K562 (cell line): ENCODE measurements around the gene CEP350. TPM values are rescaled to one million over a fixed set of nuclear protein-coding genes. Genes with fewer than 3 reads are reported as not detected.
A peak's percentile ranks its signal among the peaks of the same experiment; 100 is the strongest.

Experiments used
- ARHGAP35 ChIP-seq: fragments of 450-650 bp; IDR thresholded peaks from 2 replicates; pipeline ENCODE4 v1.6.1; 2018; ENCODE audit not compliant: partially characterized antibody
- BCOR ChIP-seq: fragments of 450-650 bp; IDR thresholded peaks from 2 replicates; pipeline ENCODE4 v1.6.1; 2016
- CEBPG ChIP-seq, 3 experiments: fragments of 200-800 bp in 1 of 3; sonication (Bioruptor generic) in 1 of 3; sonication (generic) in 1 of 3; formaldehyde crosslinking in 1 of 3; IDR thresholded peaks in 2 of 3; conservative IDR thresholded peaks in 1 of 3; 2 replicates each; pipeline versions ENCODE4 v1.6.1 to v1.8.0; 2016 to 2022; ENCODE audit warnings: missing compliant biosample characterization in 2 of 3, missing genetic modification characterization in 2 of 3, mild to moderate bottlenecking in 1 of 3, missing genetic modification reagents in 1 of 3
- FOXP1 ChIP-seq: sonication (generic); formaldehyde crosslinking; IDR thresholded peaks from 2 replicates; pipeline ENCODE4 v1.8.0; 2022; ENCODE audit warnings: mild to moderate bottlenecking, missing genetic modification reagents
- KLF13 ChIP-seq: fragments of 450-650 bp; IDR thresholded peaks from 2 replicates; pipeline ENCODE4 v1.6.1; 2016; ENCODE audit warnings: missing genetic modification characterization, low read depth, mild to moderate bottlenecking, missing compliant biosample characterization, moderate library complexity, borderline replicate concordance
- MTA1 ChIP-seq: fragments of 450-650 bp; IDR thresholded peaks from 2 replicates; pipeline ENCODE4 v1.6.1; 2017; ENCODE audit warnings: borderline replicate concordance
- NCOA1 ChIP-seq: fragments of 450-650 bp; IDR thresholded peaks from 2 replicates; pipeline ENCODE4 v1.6.1; 2016; ENCODE audit warnings: low read depth
- NRF1 ChIP-seq, 2 experiments: fragments of 450-650 bp; IDR thresholded peaks in 1 of 2; conservative IDR thresholded peaks in 1 of 2; 2 replicates each; pipeline ENCODE4 v1.6.1; 2014; ENCODE audit warnings: mild to moderate bottlenecking in 2 of 2
- POLR2AphosphoS5 ChIP-seq: IDR thresholded peaks from 2 replicates; pipeline ENCODE4 v1.6.1; 2011; ENCODE audit warnings: mild to moderate bottlenecking, low read depth, low read length, moderate library complexity; ENCODE audit not compliant: control insufficient read depth, insufficient read depth
- RAD51 ChIP-seq: fragments of 450-650 bp; IDR thresholded peaks from 2 replicates; pipeline ENCODE4 v1.7.1; 2016; ENCODE audit warnings: low read depth, mild to moderate bottlenecking, borderline replicate concordance
- TBL1XR1 ChIP-seq, 2 experiments: IDR thresholded peaks; 2 replicates each; pipeline ENCODE4 v1.6.1; 2012; ENCODE audit warnings: improper control_type of control experiment in 2 of 2, low read length in 2 of 2, mild to moderate bottlenecking in 1 of 2
- TCF7 ChIP-seq: sonication (generic); IDR thresholded peaks from 2 replicates; pipeline ENCODE4 v1.6.1; 2016; ENCODE audit warnings: antibody characterized with exemption, borderline replicate concordance
- ZFX ChIP-seq: sonication (generic); formaldehyde crosslinking; IDR thresholded peaks from 2 replicates; pipeline ENCODE4 v1.8.0; 2022; ENCODE audit warnings: mild to moderate bottlenecking, missing genetic modification reagents, moderate library complexity
- ZNF174 ChIP-seq: fragments of 250-450 bp; sonication (Bioruptor Pico); IDR thresholded peaks from 2 replicates; pipeline ENCODE4 v1.4.0; 2020; ENCODE audit warnings: mild to moderate bottlenecking
- polyA plus RNA-seq, 8 experiments: library from polyadenylated mRNA; depleted of rRNA in 4 of 8; stranded (reverse) in 5 of 8; unstranded in 3 of 8; fragments of >200 nt; fragmentation: Nextera tagmentation in 2 of 8; fragmentation: Illumina TruSeq in 1 of 8; extraction: Ambion mirVana in 2 of 8; extraction: Trizol in 1 of 8; gene quantifications; 2 replicates each; pipeline versions ENCODE4 v1.2.1 to v1.2.3, GENCODE V29; 2011 to 2014; ENCODE audit warnings: inconsistent platforms in 1 of 8, missing spikeins in 1 of 8
- total RNA-seq, 7 experiments: library from RNA; depleted of rRNA in 6 of 7; stranded (reverse); fragments of >200 nt in 6 of 7; fragmentation: Illumina TruSeq in 2 of 7; extraction: Trizol in 2 of 7; gene quantifications; 2 replicates each; pipeline versions ENCODE4 v1.2.1 to v1.2.3, GENCODE V29; 2011 to 2021; ENCODE audit warnings: low replicate concordance in 1 of 7
- TF ChIP-seq, protein P1 (sequence below): fragments of 450-650 bp; conservative IDR thresholded peaks from 2 replicates; pipeline ENCODE4 v1.6.1; 2016; ENCODE audit warnings: missing genetic modification characterization, low read depth, mild to moderate bottlenecking, control low read depth, missing compliant biosample characterization
- TF ChIP-seq, protein P2 (sequence below), 2 experiments: fragments of 450-650 bp; IDR thresholded peaks; 2 replicates each; pipeline ENCODE4 v1.6.1; 2016; ENCODE audit warnings: mild to moderate bottlenecking in 2 of 2, borderline replicate concordance in 1 of 2, low read depth in 1 of 2, moderate library complexity in 1 of 2

The CEP350 gene
- total and polyA plus RNA-seq, 9 of the 15 experiments (the other 6 are each of a cell fraction or from before 2014, with no cell fraction given), result 8.3 to 64.3 (median 28.0) TPM

DNA sequence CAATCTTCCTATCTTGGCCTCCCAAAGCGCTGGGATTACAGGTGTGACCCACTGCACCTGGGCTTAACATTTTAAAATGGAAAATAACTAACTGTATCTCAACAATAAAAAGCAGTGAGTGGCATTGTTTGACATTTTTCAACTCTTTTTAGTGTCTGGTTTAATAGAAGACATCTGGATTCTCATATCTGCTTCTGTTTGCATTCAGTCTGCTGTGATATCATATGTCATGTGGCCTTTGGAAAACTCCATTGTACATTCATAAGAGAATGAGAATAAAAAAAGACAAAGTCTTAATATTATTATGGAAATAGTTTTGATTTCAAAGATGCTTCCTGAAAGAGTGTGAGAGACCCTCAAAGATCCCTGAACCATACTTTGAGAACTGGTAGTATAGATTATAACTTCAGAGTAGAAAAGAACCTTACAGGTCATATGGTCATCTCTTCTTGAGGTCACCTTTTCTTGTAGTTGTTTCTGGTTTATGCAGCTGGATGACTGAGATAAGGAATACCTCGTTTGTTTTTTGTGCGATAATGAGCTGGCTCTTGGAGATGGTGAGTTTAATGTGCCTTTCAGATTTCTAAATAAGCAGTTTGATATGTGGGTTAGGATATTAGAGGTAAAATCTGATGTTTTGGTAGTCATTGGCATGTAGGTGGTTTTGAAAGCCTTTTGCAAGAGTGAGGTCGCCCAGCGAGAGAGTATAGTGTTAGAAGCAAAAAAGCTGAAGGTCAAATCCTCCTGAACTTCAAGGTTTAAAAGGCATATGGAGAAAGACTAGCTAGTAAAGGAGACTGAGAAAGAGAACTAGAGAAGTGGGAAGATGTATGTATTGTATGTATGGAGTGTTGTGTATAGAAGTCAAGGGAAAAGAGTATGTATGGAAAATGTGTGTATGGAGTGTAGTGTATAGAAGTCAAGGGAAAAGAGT, 17.2 kb downstream of the CEP350 start (continued):
- 0 out of 2 replicates have a peak, but pooled peaks have one; percentile 38 for TF ChIP-seq FOXP1
- peak; percentile 45; the same call in 1 of the 2 replicates for TF ChIP-seq TCF7
- TF ChIP-seq TBL1XR1 (IDR thresholded peaks at IDR 0.05; ENCODE audit: low read length in 2 of 2), result peak in 1 of 2 experiments; percentile 80; a peak in 2 of 4 replicates
- TF ChIP-seq ZFX, result no peak
- peak; percentile 82 for TF ChIP-seq NCOA1
- peak; percentile 91 for TF ChIP-seq MTA1
- TF ChIP-seq, protein P1, sequence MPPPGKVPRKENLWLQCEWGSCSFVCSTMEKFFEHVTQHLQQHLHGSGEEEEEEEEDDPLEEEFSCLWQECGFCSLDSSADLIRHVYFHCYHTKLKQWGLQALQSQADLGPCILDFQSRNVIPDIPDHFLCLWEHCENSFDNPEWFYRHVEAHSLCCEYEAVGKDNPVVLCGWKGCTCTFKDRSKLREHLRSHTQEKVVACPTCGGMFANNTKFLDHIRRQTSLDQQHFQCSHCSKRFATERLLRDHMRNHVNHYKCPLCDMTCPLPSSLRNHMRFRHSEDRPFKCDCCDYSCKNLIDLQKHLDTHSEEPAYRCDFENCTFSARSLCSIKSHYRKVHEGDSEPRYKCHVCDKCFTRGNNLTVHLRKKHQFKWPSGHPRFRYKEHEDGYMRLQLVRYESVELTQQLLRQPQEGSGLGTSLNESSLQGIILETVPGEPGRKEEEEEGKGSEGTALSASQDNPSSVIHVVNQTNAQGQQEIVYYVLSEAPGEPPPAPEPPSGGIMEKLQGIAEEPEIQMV (tag), result no peak
- peak; percentile 64; the same call in 1 of the 2 replicates for TF ChIP-seq BCOR
- peak; percentile 60 for TF ChIP-seq RAD51
- TF ChIP-seq, protein P2, sequence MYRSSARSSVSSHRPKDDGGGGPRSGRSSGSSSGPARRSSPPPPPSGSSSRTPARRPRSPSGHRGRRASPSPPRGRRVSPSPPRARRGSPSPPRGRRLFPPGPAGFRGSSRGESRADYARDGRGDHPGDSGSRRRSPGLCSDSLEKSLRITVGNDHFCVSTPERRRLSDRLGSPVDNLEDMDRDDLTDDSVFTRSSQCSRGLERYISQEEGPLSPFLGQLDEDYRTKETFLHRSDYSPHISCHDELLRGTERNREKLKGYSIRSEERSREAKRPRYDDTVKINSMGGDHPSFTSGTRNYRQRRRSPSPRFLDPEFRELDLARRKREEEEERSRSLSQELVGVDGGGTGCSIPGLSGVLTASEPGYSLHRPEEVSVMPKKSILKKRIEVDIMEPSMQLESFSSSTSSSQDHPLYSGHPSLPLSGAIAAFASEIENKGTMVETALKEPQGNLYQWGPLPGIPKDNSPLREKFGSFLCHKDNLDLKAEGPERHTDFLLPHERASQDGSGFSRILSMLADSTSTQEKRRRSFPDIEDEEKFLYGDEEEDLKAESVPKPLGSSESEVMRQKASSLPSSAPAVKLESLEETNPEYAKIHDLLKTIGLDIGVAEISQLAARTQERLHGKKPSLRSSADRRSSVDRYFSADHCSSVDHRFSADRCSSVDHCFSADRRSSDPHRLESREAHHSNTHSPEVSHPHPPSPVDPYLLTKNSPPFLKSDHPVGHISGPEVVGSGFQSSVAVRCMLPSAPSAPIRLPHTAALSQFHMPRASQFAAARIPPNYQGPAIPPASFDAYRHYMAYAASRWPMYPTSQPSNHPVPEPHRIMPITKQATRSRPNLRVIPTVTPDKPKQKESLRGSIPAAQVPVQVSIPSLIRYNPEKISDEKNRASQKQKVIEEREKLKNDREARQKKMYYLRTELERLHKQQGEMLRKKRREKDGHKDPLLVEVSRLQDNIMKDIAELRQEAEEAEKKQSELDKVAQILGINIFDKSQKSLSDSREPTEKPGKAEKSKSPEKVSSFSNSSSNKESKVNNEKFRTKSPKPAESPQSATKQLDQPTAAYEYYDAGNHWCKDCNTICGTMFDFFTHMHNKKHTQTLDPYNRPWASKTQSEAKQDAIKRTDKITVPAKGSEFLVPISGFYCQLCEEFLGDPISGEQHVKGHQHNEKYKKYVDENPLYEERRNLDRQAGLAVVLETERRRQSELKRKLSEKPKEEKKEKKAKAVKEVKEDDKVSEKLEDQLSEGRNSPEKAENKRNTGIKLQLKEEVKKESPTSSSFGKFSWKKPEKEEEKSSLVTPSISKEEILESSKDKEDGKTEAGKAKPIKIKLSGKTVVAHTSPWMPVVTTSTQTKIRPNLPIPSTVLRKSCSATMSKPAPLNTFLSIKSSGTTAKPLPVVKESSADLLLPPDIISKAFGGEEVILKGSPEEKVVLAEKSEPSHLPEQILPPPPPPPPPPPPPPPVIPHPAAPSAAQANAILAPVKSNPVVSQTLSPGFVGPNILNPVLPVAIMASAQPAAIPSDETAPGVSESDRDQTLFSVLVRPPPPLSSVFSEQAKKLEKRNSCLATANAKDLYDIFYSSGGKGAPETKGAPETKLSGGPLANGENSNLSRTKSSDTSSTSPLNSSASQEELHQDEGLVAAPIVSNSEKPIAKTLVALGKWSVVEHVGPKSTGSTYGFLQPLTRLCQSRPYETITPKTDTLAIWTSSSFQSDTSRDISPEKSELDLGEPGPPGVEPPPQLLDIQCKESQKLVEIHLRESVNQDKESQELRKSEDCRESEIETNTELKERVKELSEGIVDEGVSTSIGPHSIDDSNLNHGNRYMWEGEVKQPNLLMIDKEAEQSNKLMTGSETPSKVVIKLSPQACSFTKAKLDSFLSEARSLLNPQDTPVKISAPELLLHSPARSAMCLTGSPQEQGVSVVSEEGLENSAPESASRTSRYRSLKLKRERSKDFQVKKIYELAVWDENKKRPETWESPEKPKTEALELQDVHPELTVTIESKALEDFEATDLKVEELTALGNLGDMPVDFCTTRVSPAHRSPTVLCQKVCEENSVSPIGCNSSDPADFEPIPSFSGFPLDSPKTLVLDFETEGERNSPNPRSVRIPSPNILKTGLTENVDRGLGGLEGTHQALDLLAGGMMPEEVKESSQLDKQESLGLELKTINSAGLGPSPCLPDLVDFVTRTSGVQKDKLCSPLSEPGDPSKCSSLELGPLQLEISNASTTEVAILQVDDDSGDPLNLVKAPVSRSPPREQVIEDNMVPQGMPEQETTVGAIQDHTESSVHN (IDR thresholded peaks at IDR 0.05; ENCODE audit: borderline replicate concordance in 1 of 2, low read depth in 1 of 2), result peak in 1 of 2 experiments; percentile 84; a peak in 1 of 4 replicates
- TF ChIP-seq ZNF174 (CRISPR knock-in tag), result no peak
- TF ChIP-seq ARHGAP35, result peak; percentile 74
- peak; percentile 94 for TF ChIP-seq POLR2AphosphoS5
- no peak for TF ChIP-seq KLF13 (tag)
- 0 out of 2 replicates have a peak, but pooled peaks have one; percentile 28 for TF ChIP-seq CEBPG (CRISPR knock-in tag; IDR thresholded peaks at IDR 0.05)
- TF ChIP-seq CEBPG (tag; conservative IDR thresholded peaks at IDR 0.05 in 1 of 2, IDR thresholded peaks at IDR 0.05 in 1 of 2), result no peak
- no peak for TF ChIP-seq NRF1 (conservative IDR thresholded peaks at IDR 0.05 in 1 of 2, IDR thresholded peaks at IDR 0.05 in 1 of 2)
